ENCODE results near the gene ARID3C. TPM values are rescaled to one million over a fixed set of nuclear protein-coding genes. Genes with fewer than 3 reads are reported as not detected.
A peak's percentile ranks its signal among the peaks of the same experiment; 100 is the strongest.

ARID3C gene
- total RNA-seq, 2 experiments from 2014 or later, result 0.29 to 0.32 TPM

- Mint-ChIP-seq H3K36me3 (ENCODE audit: low read depth) (no peaks in the 10 kb centered on the region), H3K9me3 (no peaks in the 10 kb centered on the region), H3K4me1 (ENCODE audit: low read depth) (peaks cover 26% of the 10 kb centered on the region), H3K27me3 (peaks cover 17% of the 10 kb centered on the region), H3K4me3 (peak within 1 kb of the TSS; percentile 91), H3K27ac (peak within 1 kb of the TSS; percentile 75)
- ChIA-PET POLR2A (interaction anchor here (0.7 to 7.3 kb wide), 7 partner anchors 9 to 440 kb away, joined by 3 to 59 read pairs (median 4); partner anchors contain the start of genes ARID3C, GALT, RPP25L and SIGMAR1), CTCF (interaction anchor here (1.1 to 7.6 kb wide), 10 partner anchors 9 to 82 kb away, joined by 3 to 142 read pairs (median 6); partner anchors contain the start of genes ARID3C, GALT, RPP25L and SIGMAR1)
- TF ChIP-seq, protein P1, sequence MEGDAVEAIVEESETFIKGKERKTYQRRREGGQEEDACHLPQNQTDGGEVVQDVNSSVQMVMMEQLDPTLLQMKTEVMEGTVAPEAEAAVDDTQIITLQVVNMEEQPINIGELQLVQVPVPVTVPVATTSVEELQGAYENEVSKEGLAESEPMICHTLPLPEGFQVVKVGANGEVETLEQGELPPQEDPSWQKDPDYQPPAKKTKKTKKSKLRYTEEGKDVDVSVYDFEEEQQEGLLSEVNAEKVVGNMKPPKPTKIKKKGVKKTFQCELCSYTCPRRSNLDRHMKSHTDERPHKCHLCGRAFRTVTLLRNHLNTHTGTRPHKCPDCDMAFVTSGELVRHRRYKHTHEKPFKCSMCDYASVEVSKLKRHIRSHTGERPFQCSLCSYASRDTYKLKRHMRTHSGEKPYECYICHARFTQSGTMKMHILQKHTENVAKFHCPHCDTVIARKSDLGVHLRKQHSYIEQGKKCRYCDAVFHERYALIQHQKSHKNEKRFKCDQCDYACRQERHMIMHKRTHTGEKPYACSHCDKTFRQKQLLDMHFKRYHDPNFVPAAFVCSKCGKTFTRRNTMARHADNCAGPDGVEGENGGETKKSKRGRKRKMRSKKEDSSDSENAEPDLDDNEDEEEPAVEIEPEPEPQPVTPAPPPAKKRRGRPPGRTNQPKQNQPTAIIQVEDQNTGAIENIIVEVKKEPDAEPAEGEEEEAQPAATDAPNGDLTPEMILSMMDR (IDR thresholded peaks at IDR 0.05), result no peak
- peak; percentile 97 for DNase-seq
- intact Hi-C loops (cut with micrococcal nuclease), result no loop called here
- peak; percentile 99 for ATAC-seq
Measured at GRCh38 chr9:34620061-34620994, 8.5 kb downstream of the ARID3C start, which contains the start of gene DCTN3. Gene DCTN3 (minus strand): TSS chr9:34620495. CDS start chr9:34620464, 31 bp downstream.

GRCh38 chr9:34615132-34615531 lies 13.7 kb downstream of the ARID3C start:
- H3K36me3 Mint-ChIP-seq (ENCODE audit: low read depth), result peaks cover 11% of the 10 kb centered on the region
- H3K27ac Mint-ChIP-seq, result no peak overlapping the region
- TF ChIP-seq, protein P1 (IDR thresholded peaks at IDR 0.05), result no peak
- no peaks in the 10 kb centered on the region for H3K27me3 Mint-ChIP-seq
- intact Hi-C loops (cut with micrococcal nuclease), result no loop called here
- no peaks in the 10 kb centered on the region for H3K9me3 Mint-ChIP-seq
- H3K4me3 Mint-ChIP-seq, result no peak overlapping the region
- CTCF ChIA-PET, result interaction anchor here (1.2 to 8.3 kb wide), 4 partner anchors 11 to 68 kb away, joined by 4 to 142 read pairs (median 4); partner anchors contain the start of gene SIGMAR1
- DNase-seq (no peak), ATAC-seq (no peak)
- H3K4me1 Mint-ChIP-seq (ENCODE audit: low read depth), result peaks cover 30% of the 10 kb centered on the region
- POLR2A ChIA-PET, result interaction anchor here (0.6 to 1.6 kb wide), 5 partner anchors 11 to 31 kb away, joined by 3 to 5 read pairs (median 4); partner anchors contain the start of gene GALT

DNA sequence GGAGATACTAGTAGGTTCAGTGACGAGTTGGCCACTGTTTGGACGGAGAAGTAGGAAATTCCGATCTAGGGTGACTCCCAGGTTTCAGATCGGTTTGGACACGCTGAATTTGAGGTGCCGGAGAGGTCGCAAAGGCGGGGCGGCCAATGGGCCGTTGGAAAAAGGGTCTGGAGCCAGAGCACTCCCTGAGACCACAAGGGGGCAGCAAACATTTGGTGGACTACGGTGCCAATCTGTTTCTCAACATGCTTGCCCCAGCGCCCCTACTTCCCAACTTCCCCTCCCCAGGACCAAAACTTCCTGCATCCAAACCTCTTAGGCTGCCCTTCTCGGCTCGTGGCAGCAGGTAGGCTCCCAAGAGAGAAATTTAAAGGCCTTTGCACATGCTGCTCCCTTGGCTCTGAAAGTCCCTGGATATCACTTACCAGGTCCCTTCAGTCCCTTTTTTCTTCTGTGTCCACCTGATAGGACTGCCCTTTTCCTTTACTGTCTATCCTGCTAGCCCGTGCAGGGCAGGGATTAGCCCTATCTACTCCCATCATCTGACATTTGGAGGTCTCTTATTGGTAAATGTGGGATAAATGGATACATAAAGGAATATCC lies 16.0 kb downstream of the ARID3C start:
- intact Hi-C loops (cut with micrococcal nuclease), result loop anchor here (2.0 kb wide), 1 partner anchor 22 kb away; no protein-coding TSS in a partner anchor
- H3K9me3 Mint-ChIP-seq, result no peaks in the 10 kb centered on the region
- ChIA-PET POLR2A (interaction anchor here (0.9 to 2.2 kb wide), 6 partner anchors 9 to 33 kb away, joined by 3 to 35 read pairs (median 4); partner anchors contain the start of genes GALT and SIGMAR1), CTCF (interaction anchor here (0.7 to 8.3 kb wide), 14 partner anchors 8 to 90 kb away, joined by 3 to 142 read pairs (median 6); partner anchors contain the start of genes DCTN3, GALT and SIGMAR1)
- peaks cover 17% of the 10 kb centered on the region for H3K36me3 Mint-ChIP-seq (ENCODE audit: low read depth)
- TF ChIP-seq, protein P1 (IDR thresholded peaks at IDR 0.05), result peak; percentile 76
- peak overlapping the region; percentile 87 for H3K4me3 Mint-ChIP-seq
- no peaks in the 10 kb centered on the region for H3K27me3 Mint-ChIP-seq
- peaks cover 20% of the 10 kb centered on the region for H3K4me1 Mint-ChIP-seq (ENCODE audit: low read depth)
- DNase-seq (peak; percentile 81), ATAC-seq (peak; percentile 40)
- peak overlapping the region; percentile 92 for H3K27ac Mint-ChIP-seq

DNA sequence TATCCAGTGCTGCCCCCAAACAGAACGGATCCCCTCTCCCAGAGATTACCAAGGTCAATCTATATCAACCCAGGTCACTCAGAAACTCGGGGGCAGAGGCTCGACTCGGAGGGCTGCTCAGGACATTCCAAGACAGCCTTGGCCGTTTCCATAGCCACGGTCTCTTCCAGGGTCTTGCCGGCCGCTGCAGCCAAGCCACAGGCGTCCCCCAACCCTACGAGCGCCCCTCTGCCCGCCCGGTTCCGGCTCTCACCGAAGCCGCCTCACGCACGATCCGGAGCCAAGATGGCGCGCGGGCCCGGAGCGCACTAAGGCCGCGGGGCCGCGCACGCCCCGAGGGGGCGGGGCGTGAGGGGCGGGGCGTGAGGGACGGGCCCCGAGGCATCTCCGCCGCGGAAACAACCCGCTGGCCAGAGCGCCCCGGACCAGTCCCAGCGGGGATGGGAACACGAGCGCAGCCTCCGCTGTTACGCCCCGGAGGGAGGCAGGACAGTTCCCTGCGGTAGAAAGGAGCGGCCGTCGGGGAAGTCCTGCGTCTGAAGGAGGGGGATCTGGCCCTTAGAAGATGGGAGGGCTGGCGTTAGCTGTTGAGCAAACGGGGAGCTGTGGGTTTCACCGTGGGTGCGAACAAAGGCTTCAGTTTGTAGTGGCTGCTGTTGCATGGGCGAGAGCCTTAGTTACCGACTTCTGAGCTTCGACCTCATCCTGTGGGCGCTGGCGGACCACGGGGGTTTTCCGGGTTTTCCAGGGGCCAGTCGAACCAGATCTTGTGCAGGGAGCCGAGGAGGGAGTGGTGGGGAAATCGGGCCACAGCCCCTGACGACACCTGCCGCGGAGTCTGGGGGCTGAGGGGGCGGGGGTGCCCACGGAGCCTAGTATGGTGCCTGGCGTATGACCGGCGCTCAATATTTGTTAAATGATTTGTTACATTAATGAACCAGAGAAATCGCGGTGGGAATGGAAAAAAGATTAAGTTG lies 16.8 kb downstream of the ARID3C start, which contains the start of gene RPP25L:
Gene RPP25L, minus strand, starts transcription at position 287 of the 977 bp plus-strand sequence. CDS start 801 bp downstream, outside the sequence.
- Mint-ChIP-seq H3K27ac (peak within 1 kb of the TSS; percentile 92), H3K4me3 (peak within 1 kb of the TSS; percentile 87), H3K36me3 (ENCODE audit: low read depth) (peaks cover 17% of the 10 kb centered on the region), H3K27me3 (no peaks in the 10 kb centered on the region), H3K4me1 (ENCODE audit: low read depth) (peaks cover 20% of the 10 kb centered on the region), H3K9me3 (no peaks in the 10 kb centered on the region)
- intact Hi-C loops (cut with micrococcal nuclease), result loop anchor here (2.0 kb wide), 1 partner anchor 23 kb away; no protein-coding TSS in a partner anchor
- ATAC-seq, result peak; percentile 97
- DNase-seq, result peak; percentile 86
- POLR2A ChIA-PET, result interaction anchor here (1.0 to 2.2 kb wide), 4 partner anchors 9 to 34 kb away, joined by 4 to 35 read pairs (median 4); partner anchors contain the start of genes DCTN3, GALT and SIGMAR1
- CTCF ChIA-PET, result interaction anchor here (0.9 to 8.3 kb wide), 9 partner anchors 8 to 235 kb away, joined by 3 to 142 read pairs (median 7); partner anchors contain the start of genes DCTN3, GALT, MYORG and SIGMAR1
- TF ChIP-seq, protein P1 (IDR thresholded peaks at IDR 0.05), result no peak

Measured in activated CD8-positive, alpha-beta T cell treated with anti-CD3 and anti-CD28 coated beads for 36 hours (primary cell).